Activated naive CD4-positive, alpha-beta T cell treated with anti-CD3 and anti-CD28 coated beads, Interleukin-2, amount 50 U/mL, for 16 hours (primary cell): Measurements from ENCODE around the gene DND1.
"Not testable (repeated sequence)": the region's sequence is repeated elsewhere in the genome, so short reads cannot be mapped to it uniquely, and the experiment has no call there.

ENCODE experiments used
- DNase-seq: peaks from one replicate; pipeline ENCODE4 v3.0.0-alpha.2; 2020

The DND1 gene

DNA sequence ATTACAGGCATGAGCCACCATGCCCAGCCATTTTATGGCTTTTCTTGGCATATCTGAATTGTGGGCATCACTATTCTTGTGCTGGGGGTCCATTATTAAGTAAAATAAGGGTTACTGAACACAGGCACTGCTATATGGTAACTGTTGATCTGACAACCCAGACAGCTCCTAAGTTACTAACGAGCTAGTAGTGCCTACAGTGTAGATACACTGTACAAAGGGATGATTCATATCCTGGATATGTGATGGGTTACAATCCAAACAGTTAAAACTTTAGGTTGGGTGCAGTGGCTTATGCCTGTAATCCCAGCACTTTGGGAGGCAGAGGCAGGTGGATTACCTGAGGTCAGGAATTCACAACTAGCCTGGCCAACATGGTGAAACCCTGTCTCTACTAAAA lies 44.7 kb downstream of the DND1 start:
- no peak for DNase-seq

GRCh38 chr5:140627972-140628371 lies 45.4 kb downstream of the DND1 start:
- no peak for DNase-seq

GRCh38 chr5:140624886-140625285 lies 48.5 kb downstream of the DND1 start:
- DNase-seq = not testable (repeated sequence)

GRCh38 chr5:140623061-140623460 lies 50.3 kb downstream of the DND1 start:
- not testable (repeated sequence) for DNase-seq

DNA sequence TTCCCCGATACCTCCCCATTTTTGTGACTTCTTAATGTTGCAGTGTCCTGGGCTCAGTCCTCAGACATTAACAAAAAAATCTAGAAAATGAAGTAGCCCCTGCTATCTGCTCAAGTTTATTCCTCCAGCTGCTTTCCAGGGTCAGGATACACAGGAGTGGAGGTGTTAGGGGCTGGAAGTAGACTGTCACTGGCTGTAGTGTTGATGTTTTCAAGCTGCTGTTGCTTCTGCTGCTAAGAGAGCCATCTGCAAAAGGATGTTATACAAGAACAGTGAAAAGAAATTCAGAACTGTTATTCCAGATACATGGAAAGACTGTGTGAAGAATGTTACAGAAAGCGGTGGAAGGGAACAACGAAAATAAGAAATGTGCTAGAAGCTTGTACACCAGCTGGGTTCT lies 51.1 kb downstream of the DND1 start:
- no peak for DNase-seq
